Liver (tissue), 9 donors: ENCODE data around the gene SDF4. TPM values are rescaled to one million over a fixed set of nuclear protein-coding genes. Genes with fewer than 3 reads are reported as not detected.

ENCODE experiments used
- DNase-seq: peaks from one replicate; pipeline ENCODE4 v3.0.0-alpha.2; 2017; ENCODE audit warnings: low spot score
- H3K27ac ChIP-seq, 2 donors: one replicate each; pipeline ENCODE4 v1.7.0; 2013; ENCODE audit warnings: inconsistent platforms in 2 of 2, low read length in 2 of 2, control low read depth in 1 of 2, low read depth in 1 of 2, mild to moderate bottlenecking in 1 of 2
- H3K27me3 ChIP-seq, 4 donors: one replicate each; pipeline versions ENCODE4 v1.6.1 to v1.7.0; 2013; ENCODE audit warnings: low read length in 3 of 4, inconsistent platforms in 1 of 4, mild to moderate bottlenecking in 1 of 4, moderate library complexity in 1 of 4; ENCODE audit not compliant: control insufficient read depth in 4 of 4, insufficient read depth in 4 of 4
- H3K36me3 ChIP-seq, 4 donors: one replicate each; pipeline versions ENCODE4 v1.6.1 to v1.7.0; 2013; ENCODE audit warnings: low read length in 3 of 4, mild to moderate bottlenecking in 3 of 4, low read depth in 1 of 4, moderate library complexity in 1 of 4; ENCODE audit not compliant: control insufficient read depth in 4 of 4, insufficient read depth in 3 of 4
- H3K4me1 ChIP-seq, 4 donors: one replicate each; pipeline versions ENCODE4 v1.6.1 to v1.7.0; 2013; ENCODE audit warnings: low read length in 3 of 4, mild to moderate bottlenecking in 3 of 4, moderate library complexity in 1 of 4; ENCODE audit not compliant: control insufficient read depth in 4 of 4, insufficient read depth in 4 of 4
- H3K4me3 ChIP-seq, 3 donors: one replicate each; pipeline versions ENCODE4 v1.6.1 to v1.7.0; 2013; ENCODE audit warnings: low read length in 3 of 3, control low read depth in 1 of 3, low read depth in 1 of 3, mild to moderate bottlenecking in 1 of 3
- H3K9ac ChIP-seq, 2 donors: one replicate each; pipeline ENCODE4 v1.7.0; 2013; ENCODE audit warnings: low read length in 2 of 2, mild to moderate bottlenecking in 2 of 2, moderate library complexity in 2 of 2, control low read depth in 1 of 2, low read depth in 1 of 2
- H3K9me3 ChIP-seq, 4 donors: one replicate each; pipeline versions ENCODE4 v1.6.1 to v1.7.0; 2013; ENCODE audit warnings: low read length in 3 of 4; ENCODE audit not compliant: control insufficient read depth in 4 of 4
- ATF3 ChIP-seq: IDR thresholded peaks from 2 replicates; pipeline ENCODE4 v1.6.1; 2016; ENCODE audit warnings: antibody characterized with exemption
- EGR1 ChIP-seq, 2 donors: IDR thresholded peaks; 2 replicates each; pipeline ENCODE4 v1.6.1; 2016 to 2018; ENCODE audit warnings: antibody characterized with exemption in 2 of 2, low read depth in 2 of 2
- FOXA1 ChIP-seq: IDR thresholded peaks from 2 replicates; pipeline ENCODE4 v1.6.1; 2016; ENCODE audit warnings: antibody characterized with exemption
- FOXA2 ChIP-seq: IDR thresholded peaks from 2 replicates; pipeline ENCODE4 v1.6.1; 2016; ENCODE audit warnings: antibody characterized with exemption
- GABPA ChIP-seq, 2 donors: IDR thresholded peaks in 1 of 2; conservative IDR thresholded peaks in 1 of 2; 2 replicates each; pipeline ENCODE4 v1.6.1; 2016; ENCODE audit warnings: antibody characterized with exemption in 2 of 2, mild to moderate bottlenecking in 1 of 2, moderate library complexity in 1 of 2
- HNF4A ChIP-seq, 2 donors: conservative IDR thresholded peaks; 2 replicates each; pipeline ENCODE4 v1.6.1; 2016; ENCODE audit warnings: antibody characterized with exemption in 2 of 2, mild to moderate bottlenecking in 2 of 2
- HNF4G ChIP-seq: IDR thresholded peaks from 2 replicates; pipeline ENCODE4 v1.6.1; 2016; ENCODE audit warnings: antibody characterized with exemption
- JUND ChIP-seq, 2 donors: IDR thresholded peaks; 2 replicates each; pipeline ENCODE4 v1.6.1; 2016; ENCODE audit warnings: antibody characterized with exemption in 2 of 2
- NR2F2 ChIP-seq: IDR thresholded peaks from 2 replicates; pipeline ENCODE4 v1.6.1; 2016; ENCODE audit warnings: antibody characterized with exemption
- RAD21 ChIP-seq, 2 donors: IDR thresholded peaks; 2 replicates each; pipeline ENCODE4 v1.6.1; 2016; ENCODE audit warnings: antibody characterized with exemption in 2 of 2, mild to moderate bottlenecking in 2 of 2
- RXRA ChIP-seq, 2 donors: IDR thresholded peaks; 2 replicates each; pipeline ENCODE4 v1.6.1; 2017 to 2018; ENCODE audit warnings: antibody characterized with exemption in 2 of 2, mild to moderate bottlenecking in 1 of 2
- SP1 ChIP-seq: IDR thresholded peaks from 2 replicates; pipeline ENCODE4 v1.6.1; 2018; ENCODE audit warnings: antibody characterized with exemption, mild to moderate bottlenecking
- TAF1 ChIP-seq: conservative IDR thresholded peaks from 2 replicates; pipeline ENCODE4 v1.6.1; 2016; ENCODE audit warnings: antibody characterized with exemption, mild to moderate bottlenecking
- YY1 ChIP-seq: IDR thresholded peaks from 2 replicates; pipeline ENCODE4 v1.6.1; 2016; ENCODE audit warnings: antibody characterized with exemption, mild to moderate bottlenecking
- WGBS: extraction: QIAGEN DNeasy Blood & Tissue Kit; methylation state at CpG from one replicate; pipeline ENCODE4 v1.1.7; 2013; 5-methylcytosine and 5-hydroxymethylcytosine counted together
- polyA plus RNA-seq, 2 donors: library from polyadenylated mRNA; stranded (reverse) in 1 of 2; unstranded in 1 of 2; fragments of 200-250 nt in 1 of 2; fragments of >200 nt in 1 of 2; fragmentation: Nextera tagmentation in 1 of 2; extraction: Ambion mirVana in 1 of 2; gene quantifications; one replicate each; pipeline versions ENCODE4 v1.2.1 to v1.2.3, GENCODE V29; 2013 to 2015
- total RNA-seq, 2 donors: library from RNA; depleted of rRNA; stranded (reverse); fragments of >200 nt; gene quantifications; one replicate each; pipeline ENCODE4 v1.2.3, GENCODE V29; 2014
- TF ChIP-seq, protein P1 (sequence below): IDR thresholded peaks from 2 replicates; pipeline ENCODE4 v1.6.1; 2016; ENCODE audit warnings: antibody characterized with exemption
- TF ChIP-seq, protein P2 (sequence below): IDR thresholded peaks from 2 replicates; pipeline ENCODE4 v1.6.1; 2016; ENCODE audit warnings: antibody characterized with exemption, mild to moderate bottlenecking
- TF ChIP-seq, protein P3 (sequence below): fragments of 150-350 bp; IDR thresholded peaks from 2 replicates; pipeline ENCODE4 v1.5.1; 2017; ENCODE audit warnings: improper control_type of control experiment, low read depth, low read length; ENCODE audit not compliant: missing input control
- TF ChIP-seq, protein P4 (sequence below): IDR thresholded peaks from 2 replicates; pipeline ENCODE4 v1.6.1; 2016; ENCODE audit warnings: antibody characterized with exemption
- donor health status: healthy.
- donor health status: healthy.
- donor health status: healthy.
- donor health status: healthy.
- donor health status: healthy.

SDF4 gene
- total and polyA plus RNA-seq, 4 donors, result 48.7 to 180 (median 75.9) TPM

GRCh38 chr1:1259540-1259939, 27.7 kb upstream of the SDF4 start:
- no peaks in the 10 kb centered on the region for H3K4me1 ChIP-seq
- H3K27ac ChIP-seq, result no peak overlapping the region
- no peak overlapping the region for H3K4me3 ChIP-seq
- TF ChIP-seq JUND (IDR thresholded peaks at IDR 0.05) (no peak), EGR1 (IDR thresholded peaks at IDR 0.05; ENCODE audit: low read depth in 2 of 2) (no peak), FOXA2 (no peak), TAF1 (no peak), RAD21 (IDR thresholded peaks at IDR 0.05) (no peak), YY1 (no peak), HNF4A (conservative IDR thresholded peaks at IDR 0.05) (no peak), FOXA1 (no peak), ATF3 (no peak), GABPA (IDR thresholded peaks at IDR 0.05 in 1 of 2, conservative IDR thresholded peaks at IDR 0.05 in 1 of 2) (no peak), NR2F2 (no peak), HNF4G (no peak), SP1 (no peak)
- TF ChIP-seq, protein P1, sequence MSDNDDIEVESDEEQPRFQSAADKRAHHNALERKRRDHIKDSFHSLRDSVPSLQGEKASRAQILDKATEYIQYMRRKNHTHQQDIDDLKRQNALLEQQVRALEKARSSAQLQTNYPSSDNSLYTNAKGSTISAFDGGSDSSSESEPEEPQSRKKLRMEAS, result no peak
- TF ChIP-seq, protein P2, sequence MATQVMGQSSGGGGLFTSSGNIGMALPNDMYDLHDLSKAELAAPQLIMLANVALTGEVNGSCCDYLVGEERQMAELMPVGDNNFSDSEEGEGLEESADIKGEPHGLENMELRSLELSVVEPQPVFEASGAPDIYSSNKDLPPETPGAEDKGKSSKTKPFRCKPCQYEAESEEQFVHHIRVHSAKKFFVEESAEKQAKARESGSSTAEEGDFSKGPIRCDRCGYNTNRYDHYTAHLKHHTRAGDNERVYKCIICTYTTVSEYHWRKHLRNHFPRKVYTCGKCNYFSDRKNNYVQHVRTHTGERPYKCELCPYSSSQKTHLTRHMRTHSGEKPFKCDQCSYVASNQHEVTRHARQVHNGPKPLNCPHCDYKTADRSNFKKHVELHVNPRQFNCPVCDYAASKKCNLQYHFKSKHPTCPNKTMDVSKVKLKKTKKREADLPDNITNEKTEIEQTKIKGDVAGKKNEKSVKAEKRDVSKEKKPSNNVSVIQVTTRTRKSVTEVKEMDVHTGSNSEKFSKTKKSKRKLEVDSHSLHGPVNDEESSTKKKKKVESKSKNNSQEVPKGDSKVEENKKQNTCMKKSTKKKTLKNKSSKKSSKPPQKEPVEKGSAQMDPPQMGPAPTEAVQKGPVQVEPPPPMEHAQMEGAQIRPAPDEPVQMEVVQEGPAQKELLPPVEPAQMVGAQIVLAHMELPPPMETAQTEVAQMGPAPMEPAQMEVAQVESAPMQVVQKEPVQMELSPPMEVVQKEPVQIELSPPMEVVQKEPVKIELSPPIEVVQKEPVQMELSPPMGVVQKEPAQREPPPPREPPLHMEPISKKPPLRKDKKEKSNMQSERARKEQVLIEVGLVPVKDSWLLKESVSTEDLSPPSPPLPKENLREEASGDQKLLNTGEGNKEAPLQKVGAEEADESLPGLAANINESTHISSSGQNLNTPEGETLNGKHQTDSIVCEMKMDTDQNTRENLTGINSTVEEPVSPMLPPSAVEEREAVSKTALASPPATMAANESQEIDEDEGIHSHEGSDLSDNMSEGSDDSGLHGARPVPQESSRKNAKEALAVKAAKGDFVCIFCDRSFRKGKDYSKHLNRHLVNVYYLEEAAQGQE, result no peak
- TF ChIP-seq, protein P3, sequence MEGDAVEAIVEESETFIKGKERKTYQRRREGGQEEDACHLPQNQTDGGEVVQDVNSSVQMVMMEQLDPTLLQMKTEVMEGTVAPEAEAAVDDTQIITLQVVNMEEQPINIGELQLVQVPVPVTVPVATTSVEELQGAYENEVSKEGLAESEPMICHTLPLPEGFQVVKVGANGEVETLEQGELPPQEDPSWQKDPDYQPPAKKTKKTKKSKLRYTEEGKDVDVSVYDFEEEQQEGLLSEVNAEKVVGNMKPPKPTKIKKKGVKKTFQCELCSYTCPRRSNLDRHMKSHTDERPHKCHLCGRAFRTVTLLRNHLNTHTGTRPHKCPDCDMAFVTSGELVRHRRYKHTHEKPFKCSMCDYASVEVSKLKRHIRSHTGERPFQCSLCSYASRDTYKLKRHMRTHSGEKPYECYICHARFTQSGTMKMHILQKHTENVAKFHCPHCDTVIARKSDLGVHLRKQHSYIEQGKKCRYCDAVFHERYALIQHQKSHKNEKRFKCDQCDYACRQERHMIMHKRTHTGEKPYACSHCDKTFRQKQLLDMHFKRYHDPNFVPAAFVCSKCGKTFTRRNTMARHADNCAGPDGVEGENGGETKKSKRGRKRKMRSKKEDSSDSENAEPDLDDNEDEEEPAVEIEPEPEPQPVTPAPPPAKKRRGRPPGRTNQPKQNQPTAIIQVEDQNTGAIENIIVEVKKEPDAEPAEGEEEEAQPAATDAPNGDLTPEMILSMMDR, result no peak
- TF ChIP-seq, protein P4, sequence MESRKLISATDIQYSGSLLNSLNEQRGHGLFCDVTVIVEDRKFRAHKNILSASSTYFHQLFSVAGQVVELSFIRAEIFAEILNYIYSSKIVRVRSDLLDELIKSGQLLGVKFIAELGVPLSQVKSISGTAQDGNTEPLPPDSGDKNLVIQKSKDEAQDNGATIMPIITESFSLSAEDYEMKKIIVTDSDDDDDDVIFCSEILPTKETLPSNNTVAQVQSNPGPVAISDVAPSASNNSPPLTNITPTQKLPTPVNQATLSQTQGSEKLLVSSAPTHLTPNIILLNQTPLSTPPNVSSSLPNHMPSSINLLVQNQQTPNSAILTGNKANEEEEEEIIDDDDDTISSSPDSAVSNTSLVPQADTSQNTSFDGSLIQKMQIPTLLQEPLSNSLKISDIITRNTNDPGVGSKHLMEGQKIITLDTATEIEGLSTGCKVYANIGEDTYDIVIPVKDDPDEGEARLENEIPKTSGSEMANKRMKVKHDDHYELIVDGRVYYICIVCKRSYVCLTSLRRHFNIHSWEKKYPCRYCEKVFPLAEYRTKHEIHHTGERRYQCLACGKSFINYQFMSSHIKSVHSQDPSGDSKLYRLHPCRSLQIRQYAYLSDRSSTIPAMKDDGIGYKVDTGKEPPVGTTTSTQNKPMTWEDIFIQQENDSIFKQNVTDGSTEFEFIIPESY, result no peak
- no peak for DNase-seq
- H3K9me3 ChIP-seq, result no peaks in the 10 kb centered on the region
- peaks cover 12 to 60% (median 30%) of the 10 kb centered on the region in 4 donors for H3K36me3 ChIP-seq
- H3K27me3 ChIP-seq, result no peaks in the 10 kb centered on the region
- WGBS, result 97% methylated on average over 18 of the region's 18 CpGs
- H3K9ac ChIP-seq, result no peak overlapping the region

DNA sequence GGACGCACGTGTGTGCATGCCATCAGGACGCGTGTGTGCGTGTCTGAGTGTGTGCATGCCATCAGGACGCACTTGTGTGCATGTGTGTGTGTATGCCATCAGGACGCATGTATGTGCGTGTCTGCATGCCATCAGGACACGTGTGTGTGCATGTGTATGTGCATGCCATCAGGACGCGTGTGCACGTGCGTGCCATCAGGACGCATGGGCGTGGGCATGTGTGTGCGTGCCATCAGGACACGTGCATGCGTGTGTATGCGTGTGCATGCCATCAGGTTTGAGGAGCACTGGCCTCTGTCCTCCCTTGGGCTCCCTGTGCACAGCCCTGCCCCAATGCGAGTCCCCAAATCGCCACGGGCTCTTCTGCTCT, 27.3 kb upstream of the SDF4 start:
- Histone ChIP-seq H3K27ac (no peak overlapping the region), H3K9ac (no peak overlapping the region), H3K36me3 (peaks cover 15 to 60% (median 30%) of the 10 kb centered on the region in 4 donors), H3K4me1 (no peaks in the 10 kb centered on the region), H3K27me3 (no peaks in the 10 kb centered on the region), H3K9me3 (no peaks in the 10 kb centered on the region), H3K4me3 (no peak overlapping the region)
- DNase-seq, result no peak
- WGBS, result 96% methylated on average over 22 of the region's 22 CpGs
- no peak for TF ChIP-seq SP1
- TF ChIP-seq EGR1 (IDR thresholded peaks at IDR 0.05; ENCODE audit: low read depth in 2 of 2), result no peak
- no peak for TF ChIP-seq JUND (IDR thresholded peaks at IDR 0.05)
- TF ChIP-seq HNF4G, result no peak
- no peak for TF ChIP-seq GABPA (IDR thresholded peaks at IDR 0.05 in 1 of 2, conservative IDR thresholded peaks at IDR 0.05 in 1 of 2)
- TF ChIP-seq, protein P2, result no peak
- TF ChIP-seq RXRA (IDR thresholded peaks at IDR 0.05), result no peak
- TF ChIP-seq, protein P1, result no peak
- no peak for TF ChIP-seq YY1
- TF ChIP-seq RAD21 (IDR thresholded peaks at IDR 0.05), result no peak
- TF ChIP-seq ATF3, result no peak
